NT2/D1 (cell line): ENCODE results near the gene NKAIN2.

Experiments
- SUZ12 ChIP-seq: IDR thresholded peaks from 2 replicates; pipeline ENCODE4 v1.6.1; 2011; ENCODE audit not compliant: insufficient read length, insufficient read depth; ENCODE audit errors: extremely low read depth
- YY1 ChIP-seq: IDR thresholded peaks from 2 replicates; pipeline ENCODE4 v1.6.1; 2011; ENCODE audit not compliant: insufficient read length, insufficient read depth

GRCh38 chr6:123804787-123805540, 1.3 kb downstream of the NKAIN2 start:
- TF ChIP-seq YY1 (no peak), SUZ12 (no peak)
